GM12875 (cell line): ENCODE results near the gene SLC16A4.

Experiments used
- H3K4me3 ChIP-seq: one replicate; pipeline ENCODE4 v1.5.1; 2011; ENCODE audit warnings: low read depth, low read length, control low read depth
- TF ChIP-seq, protein P1 (sequence below): IDR thresholded peaks from 2 replicates; pipeline ENCODE4 v1.5.1; 2011; ENCODE audit warnings: low read depth, mild to moderate bottlenecking, control low read depth, inconsistent platforms, low read length, moderate library complexity, borderline replicate concordance; ENCODE audit not compliant: insufficient read depth

Gene SLC16A4

DNA sequence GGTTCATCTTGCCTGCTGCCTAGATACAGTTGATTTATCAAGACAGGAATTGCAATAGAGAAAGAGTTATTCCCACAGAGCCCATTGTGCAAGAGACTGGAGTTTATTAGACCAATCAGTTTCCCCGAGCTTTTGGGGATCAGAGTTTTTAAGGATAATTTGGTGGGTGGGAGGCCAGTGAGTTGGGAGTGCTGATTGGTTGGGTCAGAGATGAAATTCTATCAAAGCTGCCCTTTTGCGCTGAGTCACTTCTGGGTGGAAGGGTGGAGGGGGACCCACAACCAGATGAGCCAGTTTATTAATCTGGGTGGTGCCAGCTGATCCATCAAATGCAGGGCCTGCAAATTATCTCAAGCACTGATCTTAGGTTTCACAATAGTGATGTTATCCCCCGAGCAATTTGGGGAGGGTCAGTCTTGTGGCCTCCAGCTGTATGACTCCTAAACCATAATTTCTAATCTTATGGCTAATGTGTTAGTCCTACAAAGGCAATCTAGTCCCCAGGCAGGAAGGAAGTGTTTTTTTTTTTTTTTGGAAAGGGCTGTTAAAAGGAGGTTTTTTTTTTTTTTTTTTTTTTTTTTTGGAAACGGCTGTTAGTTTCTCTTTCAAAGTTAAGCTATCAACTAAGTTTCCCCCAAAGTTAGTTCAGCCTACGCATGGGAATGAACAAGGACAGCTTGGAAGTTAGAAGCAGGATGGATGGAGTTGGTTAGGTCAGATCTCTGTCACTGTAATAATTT lies 7.4 kb downstream of the SLC16A4 start:
- TF ChIP-seq, protein P1, sequence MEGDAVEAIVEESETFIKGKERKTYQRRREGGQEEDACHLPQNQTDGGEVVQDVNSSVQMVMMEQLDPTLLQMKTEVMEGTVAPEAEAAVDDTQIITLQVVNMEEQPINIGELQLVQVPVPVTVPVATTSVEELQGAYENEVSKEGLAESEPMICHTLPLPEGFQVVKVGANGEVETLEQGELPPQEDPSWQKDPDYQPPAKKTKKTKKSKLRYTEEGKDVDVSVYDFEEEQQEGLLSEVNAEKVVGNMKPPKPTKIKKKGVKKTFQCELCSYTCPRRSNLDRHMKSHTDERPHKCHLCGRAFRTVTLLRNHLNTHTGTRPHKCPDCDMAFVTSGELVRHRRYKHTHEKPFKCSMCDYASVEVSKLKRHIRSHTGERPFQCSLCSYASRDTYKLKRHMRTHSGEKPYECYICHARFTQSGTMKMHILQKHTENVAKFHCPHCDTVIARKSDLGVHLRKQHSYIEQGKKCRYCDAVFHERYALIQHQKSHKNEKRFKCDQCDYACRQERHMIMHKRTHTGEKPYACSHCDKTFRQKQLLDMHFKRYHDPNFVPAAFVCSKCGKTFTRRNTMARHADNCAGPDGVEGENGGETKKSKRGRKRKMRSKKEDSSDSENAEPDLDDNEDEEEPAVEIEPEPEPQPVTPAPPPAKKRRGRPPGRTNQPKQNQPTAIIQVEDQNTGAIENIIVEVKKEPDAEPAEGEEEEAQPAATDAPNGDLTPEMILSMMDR: no peak
- no peak overlapping the region for H3K4me3 ChIP-seq

DNA sequence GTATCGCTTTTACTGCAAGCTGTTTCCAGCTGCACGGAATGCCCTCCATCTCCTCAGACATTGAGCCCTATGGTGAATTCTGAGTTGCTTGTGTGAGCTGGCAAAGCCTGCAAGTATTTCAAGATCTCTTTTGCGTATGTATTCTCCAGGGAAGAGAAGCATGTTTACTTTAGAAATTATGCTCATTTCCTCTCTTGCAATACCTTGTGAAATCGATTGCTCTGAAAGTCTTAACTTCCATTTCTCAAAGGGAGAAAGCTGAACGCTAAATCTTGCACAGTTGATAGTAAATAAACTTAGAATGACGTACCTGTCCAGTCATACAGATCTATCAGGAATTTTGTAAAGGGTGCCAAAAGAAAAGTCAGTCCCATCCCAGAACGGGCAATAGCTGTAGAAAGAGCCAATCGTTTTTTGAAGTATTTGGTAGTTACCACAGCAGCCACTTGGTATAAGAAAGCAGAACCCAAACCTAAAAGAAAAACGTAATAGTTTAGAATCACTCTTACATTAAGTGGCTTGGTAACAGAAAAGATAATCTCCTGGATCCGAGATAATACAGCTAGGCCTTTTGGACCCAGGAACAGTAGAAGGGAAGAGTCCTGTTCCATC lies 10.0 kb downstream of the SLC16A4 start:
- no peak overlapping the region for H3K4me3 ChIP-seq
- TF ChIP-seq, protein P1: no peak

DNA sequence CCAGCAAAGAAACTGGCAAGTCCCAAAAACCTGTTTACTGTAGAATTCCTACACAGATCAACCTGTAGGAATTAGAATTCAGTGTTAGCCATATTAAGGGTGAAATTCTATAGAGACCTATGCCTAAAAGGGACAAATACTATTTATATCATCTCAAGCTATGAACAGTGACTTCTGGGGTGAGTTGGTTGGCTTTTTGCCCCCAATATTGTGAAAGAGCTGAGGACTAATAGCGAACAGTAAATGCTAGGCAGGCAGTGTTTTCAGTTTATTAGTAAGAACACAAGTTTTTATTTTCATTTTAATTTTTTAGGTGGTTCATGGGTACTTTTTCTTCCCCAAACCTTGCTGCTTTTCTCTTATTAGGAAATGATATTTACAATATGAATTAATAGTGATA lies 15.3 kb downstream of the SLC16A4 start:
- H3K4me3 ChIP-seq: no peak overlapping the region
- TF ChIP-seq, protein P1: no peak

DNA sequence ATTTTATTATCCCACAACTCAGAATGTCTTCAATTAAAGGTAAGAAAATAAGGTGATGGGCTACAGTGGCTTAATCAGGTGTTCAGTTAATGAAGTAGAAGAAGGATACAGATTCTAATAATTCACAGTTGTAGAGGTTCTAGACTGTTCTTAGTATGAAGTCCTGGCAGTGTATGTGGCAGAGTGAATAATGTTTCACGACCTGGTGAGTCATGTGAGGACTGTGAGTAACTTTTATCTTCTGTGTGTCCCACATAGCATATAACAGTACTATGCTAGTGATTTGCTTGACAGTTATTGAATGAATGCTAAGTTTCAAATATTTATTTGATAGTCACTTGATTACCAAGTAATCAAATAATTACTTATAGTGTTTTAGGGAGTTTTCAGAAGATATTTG lies 20.0 kb downstream of the SLC16A4 start:
- no peak overlapping the region for H3K4me3 ChIP-seq
- TF ChIP-seq, protein P1: no peak

DNA sequence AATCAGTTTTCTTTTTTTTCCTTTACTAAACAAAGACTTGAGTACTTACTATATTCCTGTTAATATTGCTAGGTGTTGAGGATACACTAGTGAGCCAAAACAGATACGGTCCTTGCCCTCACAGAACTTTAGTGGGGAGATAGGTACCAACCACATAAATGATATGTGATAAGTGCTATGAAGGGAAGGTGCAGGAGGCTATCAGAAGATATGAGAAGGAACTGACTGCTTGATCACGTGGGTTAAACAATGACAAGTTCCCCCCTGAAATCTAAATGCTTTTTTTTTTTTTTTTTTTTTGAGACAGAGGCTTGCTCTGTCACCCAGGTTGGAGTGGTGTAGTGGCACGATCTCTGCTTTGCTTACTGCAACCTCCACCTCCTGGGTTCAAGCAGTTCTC lies 26.6 kb downstream of the SLC16A4 start:
- TF ChIP-seq, protein P1: no peak
- H3K4me3 ChIP-seq: no peak overlapping the region

DNA sequence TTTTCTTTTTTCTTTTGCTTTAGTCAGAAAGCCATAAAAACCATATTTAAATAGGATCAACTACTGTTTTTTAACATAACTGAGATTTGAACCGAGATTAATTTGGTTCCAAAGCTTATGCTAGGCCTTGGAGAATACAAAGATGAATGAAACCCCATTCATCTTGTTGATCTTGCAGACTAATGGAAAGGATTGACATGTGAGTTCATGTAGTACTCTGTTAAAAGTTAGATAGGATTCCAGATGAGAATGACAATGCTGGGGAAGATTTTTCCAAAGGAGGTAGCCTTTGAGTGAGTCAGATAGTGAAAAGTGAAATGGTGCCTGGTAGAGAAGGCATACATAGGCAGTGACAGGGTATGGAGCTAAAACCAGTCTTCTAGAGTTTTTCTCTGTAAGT lies 29.0 kb downstream of the SLC16A4 start:
- no peak overlapping the region for H3K4me3 ChIP-seq
- TF ChIP-seq, protein P1: no peak

DNA sequence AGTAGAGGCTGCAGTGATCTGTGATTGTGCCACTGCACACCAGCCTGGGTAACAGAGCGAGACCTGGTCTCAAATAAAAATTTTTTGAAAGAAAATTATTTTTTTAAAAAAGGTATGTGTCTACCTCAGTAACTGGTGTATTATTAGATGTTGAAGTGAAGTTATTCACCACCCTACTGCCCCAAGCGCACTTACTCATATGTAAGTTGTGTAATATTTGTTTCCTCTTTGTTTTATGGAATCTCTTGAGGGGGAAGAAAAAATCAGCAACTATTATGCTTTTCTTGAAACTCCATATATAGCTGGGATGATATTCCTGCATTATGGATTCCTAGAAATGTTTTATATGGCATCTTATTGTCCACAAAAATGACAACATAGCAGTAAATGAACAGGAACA lies 30.4 kb downstream of the SLC16A4 start:
- TF ChIP-seq, protein P1: no peak
- no peak overlapping the region for H3K4me3 ChIP-seq
